Heart left ventricle (tissue), 16 donors: ENCODE measurements around the gene LCMT2. TPM values are rescaled to one million over a fixed set of nuclear protein-coding genes. Genes with fewer than 3 reads are reported as not detected.

Experiments
- ATAC-seq, 4 donors: fragments of 200-7000 bp; cut with Tn5 transposase; one replicate each; pipeline ENCODE4 v1.9.1; 2020 to 2022; ENCODE audit warnings: moderate library complexity in 4 of 4, mild to moderate bottlenecking in 3 of 4, moderate number of reproducible peaks in 1 of 4
- DNase-seq, 5 donors: peaks; one replicate each; pipeline ENCODE4 v3.0.0-alpha.2; 2020
- H3K27ac ChIP-seq, 12 donors: fragments of 200-600 bp; sonication (generic) in 4 of 12; one replicate each; pipeline versions ENCODE4 v1.5.0 to v1.8.0; 2016 to 2022; ENCODE audit warnings: mild to moderate bottlenecking in 2 of 12
- H3K27me3 ChIP-seq, 9 donors: fragments of 200-600 bp; sonication (generic) in 2 of 9; one replicate each; pipeline versions ENCODE4 v1.5.1 to v1.8.0; 2016 to 2022; ENCODE audit warnings: mild to moderate bottlenecking in 3 of 9
- H3K36me3 ChIP-seq, 9 donors: fragments of 200-600 bp; sonication (generic) in 2 of 9; one replicate each; pipeline versions ENCODE4 v1.5.0 to v1.8.0; 2018 to 2022; ENCODE audit warnings: mild to moderate bottlenecking in 2 of 9
- H3K4me1 ChIP-seq, 12 donors: fragments of 200-600 bp; sonication (generic) in 4 of 12; one replicate each; pipeline versions ENCODE4 v1.5.0 to v1.8.0; 2016 to 2022; ENCODE audit warnings: mild to moderate bottlenecking in 3 of 12
- H3K4me3 ChIP-seq, 12 donors: fragments of 200-600 bp; sonication (generic) in 4 of 12; one replicate each; pipeline versions ENCODE4 v1.5.0 to v1.8.0; 2017 to 2022; ENCODE audit warnings: mild to moderate bottlenecking in 9 of 12, moderate library complexity in 4 of 12
- H3K9me3 ChIP-seq, 12 donors: fragments of 200-600 bp; sonication (generic) in 4 of 12; one replicate each; pipeline versions ENCODE4 v1.5.0 to v1.8.0; 2016 to 2022; ENCODE audit warnings: mild to moderate bottlenecking in 1 of 12
- POLR2A ChIP-seq, 2 donors: fragments of 450-650 bp; IDR thresholded peaks; one replicate each; pipeline ENCODE4 v1.6.1; 2017; ENCODE audit warnings: antibody characterized with exemption in 2 of 2, mild to moderate bottlenecking in 2 of 2, moderate library complexity in 2 of 2
- WGBS, 4 donors: extraction: QIAGEN DNeasy Blood & Tissue Kit in 2 of 4; methylation state at CpG; one replicate each; pipeline versions ENCODE4 v1.1.5 to v1.1.7; 2013 to 2018; 5-methylcytosine and 5-hydroxymethylcytosine counted together
- intact Hi-C, 10 donors: fragments of 100-400 bp; cut with DNase I; formaldehyde crosslinking; loops; one replicate each; pipeline versions ENCODE4 v1.11.1 to v1.14.2; 2022
- polyA plus RNA-seq, 2 donors: library from polyadenylated mRNA; stranded (reverse); fragments of 200-250 nt; gene quantifications; one replicate each; pipeline ENCODE4 v1.2.3, GENCODE V29; 2013
- total RNA-seq, 9 donors: library from RNA; depleted of rRNA in 2 of 9; stranded (reverse); fragments of >200 nt in 2 of 9; fragmentation: NEBNext Ultra II Directional in 3 of 9; extraction: Animal tissue kit (Norgen Biotek cat#: 25700) in 3 of 9; gene quantifications; one replicate each; pipeline versions ENCODE4 v1.1.0 to v1.2.4, GENCODE V29; 2016 to 2023
- TF ChIP-seq, protein P1 (sequence below), 12 donors: fragments of 200-600 bp; sonication (generic) in 4 of 12; IDR thresholded peaks; one replicate each; pipeline versions ENCODE4 v1.5.0 to v1.8.0; 2018 to 2022; ENCODE audit warnings: antibody characterized with exemption in 12 of 12, mild to moderate bottlenecking in 5 of 12
- donor health status: ischemic (EF 13 %, LVEDD 7.1; RV severe dilation, severe dysfunction).
- donor health status: healthy with polysubstance abuse.
- donor health status: DM: no; HTN: yes; CAD: no.
- donor health status: DM: no; HTN: no; CAD: no.
- donor health status: ischemic (EF 25% LVEDD 6.9; RV normal size, moderate dysfunction).
- donor health status: ischemic (EF 25% LVEDD 5.7; RV mildly dilated, moderate dysfunction).
- donor health status: healthy.
- donor health status: DM: yes; HTN: yes; CAD: no.
- donor health status: ischemic (EF 35%, LVEDD 5.7; RV mildly dilated, moderate dysfunction).
- donor health status: nonischemic (EF 11% LVEDD 7.7; RV severe dilation, severe dysfunction).
- donor health status: DM: yes; HTN: yes; CAD: no.
- donor health status: PGD.
- donor health status: ischemic (EF 29% LVEDD 5.4; RV normal size, mild dysfunction).
- donor health status: nonischemic (EF 23%, LVEDD 6.1; RV moderate dilation, normal function).

LCMT2 gene
- total and polyA plus RNA-seq, 11 donors: 1.2 to 9.1 (median 6.2) TPM

DNA sequence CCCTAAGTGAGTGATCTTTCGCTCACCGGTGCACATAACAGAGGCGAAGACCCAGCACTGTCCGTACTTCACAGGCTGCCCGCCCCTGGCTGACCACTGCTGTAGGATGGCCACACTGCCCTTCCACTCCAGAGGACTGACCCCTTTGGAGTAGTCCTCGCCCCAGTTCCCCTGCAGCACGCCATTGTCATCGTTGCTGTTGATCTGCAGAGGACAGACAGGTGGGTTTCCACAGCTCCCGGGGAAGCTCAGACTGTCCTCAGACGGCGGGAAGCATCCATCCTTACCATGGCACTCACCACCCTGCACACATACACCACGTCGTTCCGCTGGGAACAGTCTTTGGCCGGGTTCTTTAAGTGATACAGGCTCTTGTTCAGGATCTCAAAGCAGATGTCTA is 43.1 kb downstream of the LCMT2 start:
- no peak overlapping the region for H3K4me3 ChIP-seq
- H3K27me3 ChIP-seq: peaks cover 0 to 4% (median 0%) of the 10 kb centered on the region in 9 donors
- no peak for DNase-seq
- H3K36me3 ChIP-seq: no peaks in the 10 kb centered on the region
- no peaks in the 10 kb centered on the region for H3K9me3 ChIP-seq
- TF ChIP-seq, protein P1, sequence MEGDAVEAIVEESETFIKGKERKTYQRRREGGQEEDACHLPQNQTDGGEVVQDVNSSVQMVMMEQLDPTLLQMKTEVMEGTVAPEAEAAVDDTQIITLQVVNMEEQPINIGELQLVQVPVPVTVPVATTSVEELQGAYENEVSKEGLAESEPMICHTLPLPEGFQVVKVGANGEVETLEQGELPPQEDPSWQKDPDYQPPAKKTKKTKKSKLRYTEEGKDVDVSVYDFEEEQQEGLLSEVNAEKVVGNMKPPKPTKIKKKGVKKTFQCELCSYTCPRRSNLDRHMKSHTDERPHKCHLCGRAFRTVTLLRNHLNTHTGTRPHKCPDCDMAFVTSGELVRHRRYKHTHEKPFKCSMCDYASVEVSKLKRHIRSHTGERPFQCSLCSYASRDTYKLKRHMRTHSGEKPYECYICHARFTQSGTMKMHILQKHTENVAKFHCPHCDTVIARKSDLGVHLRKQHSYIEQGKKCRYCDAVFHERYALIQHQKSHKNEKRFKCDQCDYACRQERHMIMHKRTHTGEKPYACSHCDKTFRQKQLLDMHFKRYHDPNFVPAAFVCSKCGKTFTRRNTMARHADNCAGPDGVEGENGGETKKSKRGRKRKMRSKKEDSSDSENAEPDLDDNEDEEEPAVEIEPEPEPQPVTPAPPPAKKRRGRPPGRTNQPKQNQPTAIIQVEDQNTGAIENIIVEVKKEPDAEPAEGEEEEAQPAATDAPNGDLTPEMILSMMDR (IDR thresholded peaks at IDR 0.05): no peak
- no peak for TF ChIP-seq POLR2A (IDR thresholded peaks at IDR 0.05)
- 71 to 81% (median 78%) methylated on average over 15 of the region's 15 CpGs for WGBS, 4 donors
- ATAC-seq: peak in 1 of 4 donors; percentile 27
- no peak overlapping the region for H3K27ac ChIP-seq
- H3K4me1 ChIP-seq: no peaks in the 10 kb centered on the region
- intact Hi-C loops: loop anchor here in 2 of 10 donors (2.0 to 5.0 kb wide), 2 partner anchors 62 to 100 kb away; partner anchors contain the start of gene CCNDBP1 (in 1 of the 2)

DNA sequence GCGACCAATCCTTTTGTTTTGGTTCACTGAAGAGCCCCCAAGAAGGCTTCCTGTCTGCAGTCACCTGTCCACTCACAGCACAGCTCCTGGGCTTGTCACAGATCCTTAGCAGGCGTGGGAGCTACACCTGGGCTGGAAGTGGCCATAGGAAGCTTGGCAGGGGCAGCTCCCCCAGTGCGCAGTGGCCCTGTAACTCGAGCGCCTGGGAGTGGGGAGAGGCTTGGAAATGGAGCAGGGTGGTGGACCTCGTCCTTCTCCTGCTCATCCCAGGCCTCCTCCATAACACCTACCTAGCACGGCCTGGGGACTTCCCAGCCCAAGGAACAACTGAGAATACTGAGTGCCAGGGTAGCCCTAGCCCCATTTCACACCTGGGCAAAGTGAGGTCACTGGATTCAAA is 44.3 kb downstream of the LCMT2 start:
- Histone ChIP-seq H3K27me3 (peaks cover 0 to 4% (median 0%) of the 10 kb centered on the region in 9 donors), H3K27ac (no peak overlapping the region), H3K4me3 (no peak overlapping the region), H3K9me3 (no peaks in the 10 kb centered on the region), H3K4me1 (no peaks in the 10 kb centered on the region), H3K36me3 (no peaks in the 10 kb centered on the region)
- no peak for DNase-seq
- ATAC-seq: peak in 2 of 4 donors; percentile 20 to 24
- TF ChIP-seq, protein P1 (IDR thresholded peaks at IDR 0.05): no peak
- no peak for TF ChIP-seq POLR2A (IDR thresholded peaks at IDR 0.05)
- intact Hi-C loops: loop anchor here in 2 of 10 donors (2.0 to 5.0 kb wide), 2 partner anchors 61 to 99 kb away; partner anchors contain the start of gene CCNDBP1 (in 1 of the 2)
- WGBS, 4 donors: 57 to 65% (median 61%) methylated on average over 7 of the region's 7 CpGs

DNA sequence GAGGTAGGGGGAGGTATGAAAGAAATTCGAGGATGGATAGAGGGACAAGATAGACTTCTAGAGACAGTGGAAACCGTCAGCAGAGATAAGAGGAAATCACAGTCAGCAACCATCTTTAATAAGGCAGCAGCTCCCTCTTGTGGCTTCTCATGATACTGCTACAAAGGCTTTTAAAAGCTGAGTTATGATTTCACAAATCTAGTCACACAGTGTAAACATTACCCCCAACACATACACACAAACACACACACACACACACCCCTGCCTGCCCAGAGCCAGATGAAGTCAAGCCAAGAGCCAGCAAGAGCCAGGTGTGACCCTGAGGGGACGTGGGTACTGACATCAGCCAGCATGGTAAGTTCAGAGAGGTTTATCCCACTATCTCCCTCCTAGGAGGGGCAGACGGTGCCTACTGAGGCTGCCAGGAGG is 44.8 kb downstream of the LCMT2 start:
- 4 to 16% (median 11%) methylated on average over 3 to 4 of the region's 4 CpGs for WGBS, 4 donors
- Histone ChIP-seq H3K4me1 (no peaks in the 10 kb centered on the region), H3K36me3 (no peaks in the 10 kb centered on the region), H3K4me3 (no peak overlapping the region), H3K9me3 (no peaks in the 10 kb centered on the region), H3K27me3 (peaks cover 0 to 4% (median 0%) of the 10 kb centered on the region in 9 donors), H3K27ac (no peak overlapping the region)
- DNase-seq: no peak
- TF ChIP-seq POLR2A (IDR thresholded peaks at IDR 0.05): no peak
- TF ChIP-seq, protein P1 (IDR thresholded peaks at IDR 0.05): peak; percentile 67 to 86 (median 81)
- peak in 3 of 4 donors; percentile 57 to 69 (median 68) for ATAC-seq
- intact Hi-C loops: loop anchor here in 8 of 10 donors (1.0 to 5.0 kb wide), 3 partner anchors 60 to 98 kb away; partner anchors contain the start of gene CCNDBP1 (in 1 of the 8)

DNA sequence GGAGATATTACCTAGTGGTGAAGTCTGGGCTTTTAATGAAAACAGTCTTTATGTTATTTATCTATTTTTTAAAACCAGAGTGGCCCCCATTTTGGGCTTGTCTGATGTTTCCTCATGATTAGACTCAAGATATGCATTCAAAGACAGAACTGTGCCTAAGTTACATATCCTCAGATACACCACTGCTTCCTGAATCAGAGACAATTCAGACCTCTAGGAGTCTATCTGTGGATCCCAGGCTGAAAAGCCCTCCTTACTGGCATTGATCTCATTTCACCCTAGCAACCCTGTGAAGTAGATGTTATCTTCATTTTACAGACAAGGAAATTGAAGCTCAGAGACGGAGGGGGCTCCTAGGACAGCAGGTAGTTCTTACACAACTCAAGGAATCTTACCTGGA is 46.8 kb downstream of the LCMT2 start:
- intact Hi-C loops: loop anchor here in 2 of 10 donors (2.0 to 5.0 kb wide), 3 partner anchors 56 to 96 kb away; partner anchors contain the start of gene CCNDBP1 (in 1 of the 2)
- H3K4me1 ChIP-seq: no peaks in the 10 kb centered on the region

More for the DNA sequence above, 46.8 kb downstream of the LCMT2 start:
- 50 to 85% (median 85%) methylated on average over 1 of the region's 1 CpG for WGBS, 4 donors
- H3K4me3 ChIP-seq: no peak overlapping the region
- no peaks in the 10 kb centered on the region for H3K9me3 ChIP-seq
- peaks cover 0 to 4% (median 0%) of the 10 kb centered on the region in 9 donors for H3K27me3 ChIP-seq
- DNase-seq (no peak), ATAC-seq (no peak)
- no peaks in the 10 kb centered on the region for H3K36me3 ChIP-seq
- no peak overlapping the region for H3K27ac ChIP-seq
- no peak for TF ChIP-seq POLR2A (IDR thresholded peaks at IDR 0.05)
- TF ChIP-seq, protein P1 (IDR thresholded peaks at IDR 0.05): no peak
